Lower leg skin (tissue), 3 donors: Measurements from ENCODE around the gene EIF4H.

Experiments used
- CTCF ChIP-seq, 3 donors: fragments of 450-650 bp; IDR thresholded peaks; one replicate each; pipeline ENCODE4 v1.5.1; 2016; ENCODE audit warnings: antibody characterized with exemption in 3 of 3, mild to moderate bottlenecking in 3 of 3, moderate library complexity in 2 of 3
- POLR2A ChIP-seq, 2 donors: fragments of 450-650 bp; IDR thresholded peaks; one replicate each; pipeline ENCODE4 v1.6.1; 2016 to 2017; ENCODE audit warnings: antibody characterized with exemption in 2 of 2, mild to moderate bottlenecking in 1 of 2, moderate library complexity in 1 of 2

GRCh38 chr7:74193913-74194312, 19.8 kb downstream of the EIF4H start:
- TF ChIP-seq CTCF (IDR thresholded peaks at IDR 0.05) (no peak), POLR2A (IDR thresholded peaks at IDR 0.05) (no peak)
